Endothelial cell (in vitro differentiated cells): ENCODE results near the gene PLSCR1. TPM values are rescaled to one million over a fixed set of nuclear protein-coding genes. Genes with fewer than 3 reads are reported as not detected.

Experiments
- DNase-seq: peaks from one replicate; pipeline ENCODE4 v3.0.0; 2021; ENCODE audit warnings: low spot score
- H3K27ac Mint-ChIP-seq: one replicate; pipeline ENCODE4 v1.8.0; 2021; ENCODE audit warnings: mixed read lengths, inconsistent platforms; ENCODE audit not compliant: unreplicated experiment
- H3K27me3 Mint-ChIP-seq: one replicate; pipeline ENCODE4 v1.8.0; 2021; ENCODE audit warnings: mild to moderate bottlenecking, moderate library complexity, mixed read lengths, inconsistent platforms; ENCODE audit not compliant: unreplicated experiment
- H3K36me3 Mint-ChIP-seq: one replicate; pipeline ENCODE4 v1.8.0; 2021; ENCODE audit warnings: mild to moderate bottlenecking, low read depth, mixed read lengths, inconsistent platforms; ENCODE audit not compliant: unreplicated experiment
- H3K4me1 Mint-ChIP-seq: one replicate; pipeline ENCODE4 v1.8.0; 2021; ENCODE audit warnings: mild to moderate bottlenecking, mixed read lengths, inconsistent platforms; ENCODE audit not compliant: unreplicated experiment
- H3K4me3 Mint-ChIP-seq: one replicate; pipeline ENCODE4 v1.8.0; 2021; ENCODE audit warnings: mild to moderate bottlenecking, mixed read lengths, inconsistent platforms; ENCODE audit not compliant: unreplicated experiment
- H3K9me3 Mint-ChIP-seq: one replicate; pipeline ENCODE4 v1.8.0; 2021; ENCODE audit warnings: mixed read lengths, inconsistent platforms; ENCODE audit not compliant: unreplicated experiment
- CTCF ChIP-seq: fragments of 200-600 bp; sonication (generic); IDR thresholded peaks from one replicate; pipeline ENCODE4 v1.5.0; 2021; ENCODE audit warnings: antibody characterized with exemption; ENCODE audit not compliant: unreplicated experiment
- total RNA-seq: library from RNA; stranded (reverse); fragmentation: NEBNext Ultra II Directional; extraction: Animal tissue kit (Norgen Biotek cat#: 25700); gene quantifications from one replicate; pipeline ENCODE4 v1.2.1, GENCODE V29; 2021; ENCODE audit not compliant: unreplicated experiment

Gene PLSCR1
- total RNA-seq, 1 donor from 2014 or later: 77.1 TPM

GRCh38 chr3:146560678-146561077 lies 16.3 kb upstream of the PLSCR1 start:
- H3K4me1 Mint-ChIP-seq: no peaks in the 10 kb centered on the region

GRCh38 chr3:146559388-146559787 lies 15.0 kb upstream of the PLSCR1 start:
- Mint-ChIP-seq H3K36me3 (no peaks in the 10 kb centered on the region), H3K9me3 (no peaks in the 10 kb centered on the region), H3K4me1 (no peaks in the 10 kb centered on the region), H3K27me3 (peaks cover 2% of the 10 kb centered on the region), H3K4me3 (no peak overlapping the region), H3K27ac (no peak overlapping the region)
- DNase-seq: no peak
- TF ChIP-seq CTCF: no peak

More at GRCh38 chr3:146560678-146561077, 16.3 kb upstream of the PLSCR1 start:
- H3K4me3 Mint-ChIP-seq: no peak overlapping the region
- peaks cover 2% of the 10 kb centered on the region for H3K27me3 Mint-ChIP-seq
- no peak for TF ChIP-seq CTCF
- no peaks in the 10 kb centered on the region for H3K9me3 Mint-ChIP-seq
- H3K27ac Mint-ChIP-seq: no peak overlapping the region
- no peak for DNase-seq
- H3K36me3 Mint-ChIP-seq: no peaks in the 10 kb centered on the region

- H3K4me1 Mint-ChIP-seq: no peaks in the 10 kb centered on the region
Measured at GRCh38 chr3:146558781-146559180, 14.4 kb upstream of the PLSCR1 start.

GRCh38 chr3:146557745-146558144 lies 13.3 kb upstream of the PLSCR1 start:
- peaks cover 4% of the 10 kb centered on the region for H3K4me1 Mint-ChIP-seq
- H3K36me3 Mint-ChIP-seq: no peaks in the 10 kb centered on the region
- H3K9me3 Mint-ChIP-seq: no peaks in the 10 kb centered on the region
- DNase-seq: no peak
- H3K27me3 Mint-ChIP-seq: peaks cover 2% of the 10 kb centered on the region
- H3K4me3 Mint-ChIP-seq: no peak overlapping the region
- no peak for TF ChIP-seq CTCF
- H3K27ac Mint-ChIP-seq: no peak overlapping the region

More at GRCh38 chr3:146558781-146559180, 14.4 kb upstream of the PLSCR1 start:
- no peak for TF ChIP-seq CTCF
- Mint-ChIP-seq H3K27me3 (peaks cover 2% of the 10 kb centered on the region), H3K36me3 (no peaks in the 10 kb centered on the region), H3K4me3 (no peak overlapping the region), H3K9me3 (no peaks in the 10 kb centered on the region), H3K27ac (no peak overlapping the region)
- no peak for DNase-seq

GRCh38 chr3:146555311-146555710 lies 10.9 kb upstream of the PLSCR1 start:
- TF ChIP-seq CTCF: no peak
- peaks cover 4% of the 10 kb centered on the region for H3K4me1 Mint-ChIP-seq
- no peak for DNase-seq
- H3K9me3 Mint-ChIP-seq: no peaks in the 10 kb centered on the region
- no peaks in the 10 kb centered on the region for H3K36me3 Mint-ChIP-seq
- no peak overlapping the region for H3K4me3 Mint-ChIP-seq
- no peak overlapping the region for H3K27ac Mint-ChIP-seq
- H3K27me3 Mint-ChIP-seq: peaks cover 2% of the 10 kb centered on the region
